A549 (cell line): ENCODE measurements around the gene ARHGAP35.

Source experiments
- POLR2A ChIP-seq: IDR thresholded peaks from 2 replicates; pipeline ENCODE4 v1.6.1; 2012; ENCODE audit warnings: mild to moderate bottlenecking, low read length
- REST ChIP-seq: fragments of 200-600 bp; sonication (generic); IDR thresholded peaks from 2 replicates; pipeline ENCODE4 v1.6.1; 2016; ENCODE audit warnings: antibody characterized with exemption, mild to moderate bottlenecking, moderate library complexity

- TF ChIP-seq REST (no peak), POLR2A (no peak)
Observed at GRCh38 chr19:46862974-46863632, 2.3 kb downstream of the ARHGAP35 start.
